Right atrium auricular region (tissue), 2 donors: ENCODE data around the gene STON1. TPM values are rescaled to one million over a fixed set of nuclear protein-coding genes. Genes with fewer than 3 reads are reported as not detected.
A peak's percentile ranks its signal among the peaks of the same experiment; 100 is the strongest.

Experiments used
- DNase-seq: peaks from one replicate; pipeline ENCODE4 v3.0.0-alpha.2; 2019; ENCODE audit warnings: low spot score
- H3K27ac ChIP-seq, 2 donors: fragments of 200-600 bp; sonication (generic); 1 replicate in 1 of 2; 2 replicates in 1 of 2; pipeline ENCODE4 v1.5.1; 2016 to 2019
- H3K27me3 ChIP-seq, 2 donors: fragments of 200-600 bp; sonication (generic); one replicate each; pipeline versions ENCODE4 v1.5.1 to v1.6.0; 2017 to 2019
- H3K36me3 ChIP-seq: fragments of 200-600 bp; sonication (generic); one replicate; pipeline ENCODE4 v1.5.1; 2016
- H3K4me1 ChIP-seq, 2 donors: fragments of 200-600 bp; sonication (generic); one replicate each; pipeline versions ENCODE4 v1.5.1 to v1.6.0; 2017 to 2019
- H3K4me3 ChIP-seq, 2 donors: fragments of 200-600 bp; sonication (generic); 1 replicate in 1 of 2; 2 replicates in 1 of 2; pipeline ENCODE4 v1.5.1; 2017 to 2019; ENCODE audit warnings: mild to moderate bottlenecking in 1 of 2, moderate library complexity in 1 of 2
- H3K9me3 ChIP-seq, 2 donors: fragments of 200-600 bp; sonication (generic); one replicate each; pipeline ENCODE4 v1.5.1; 2019
- total RNA-seq, 2 donors: library from RNA; depleted of rRNA; stranded (reverse); fragments of >200 nt; gene quantifications; one replicate each; pipeline ENCODE4 v1.1.0, GENCODE V29; 2016
- TF ChIP-seq, protein P1 (sequence below), 2 donors: fragments of 200-600 bp; sonication (generic); IDR thresholded peaks; one replicate each; pipeline ENCODE4 v1.5.1; 2019; ENCODE audit warnings: antibody characterized with exemption in 2 of 2

Gene STON1
- total RNA-seq, result 10 to 100 TPM in 1 of 2 donors, 1 to 10 TPM in 1; 6.4 to 15.9 TPM

- H3K27me3 ChIP-seq, result no peaks in the 10 kb centered on the region
- peak within 1 kb of the TSS; percentile 86 to 95 for H3K4me3 ChIP-seq
- peaks cover 0 to 30% of the 10 kb centered on the region in 2 donors for H3K4me1 ChIP-seq
- H3K9me3 ChIP-seq, result no peaks in the 10 kb centered on the region
- H3K36me3 ChIP-seq, result no peaks in the 10 kb centered on the region
- TF ChIP-seq, protein P1, sequence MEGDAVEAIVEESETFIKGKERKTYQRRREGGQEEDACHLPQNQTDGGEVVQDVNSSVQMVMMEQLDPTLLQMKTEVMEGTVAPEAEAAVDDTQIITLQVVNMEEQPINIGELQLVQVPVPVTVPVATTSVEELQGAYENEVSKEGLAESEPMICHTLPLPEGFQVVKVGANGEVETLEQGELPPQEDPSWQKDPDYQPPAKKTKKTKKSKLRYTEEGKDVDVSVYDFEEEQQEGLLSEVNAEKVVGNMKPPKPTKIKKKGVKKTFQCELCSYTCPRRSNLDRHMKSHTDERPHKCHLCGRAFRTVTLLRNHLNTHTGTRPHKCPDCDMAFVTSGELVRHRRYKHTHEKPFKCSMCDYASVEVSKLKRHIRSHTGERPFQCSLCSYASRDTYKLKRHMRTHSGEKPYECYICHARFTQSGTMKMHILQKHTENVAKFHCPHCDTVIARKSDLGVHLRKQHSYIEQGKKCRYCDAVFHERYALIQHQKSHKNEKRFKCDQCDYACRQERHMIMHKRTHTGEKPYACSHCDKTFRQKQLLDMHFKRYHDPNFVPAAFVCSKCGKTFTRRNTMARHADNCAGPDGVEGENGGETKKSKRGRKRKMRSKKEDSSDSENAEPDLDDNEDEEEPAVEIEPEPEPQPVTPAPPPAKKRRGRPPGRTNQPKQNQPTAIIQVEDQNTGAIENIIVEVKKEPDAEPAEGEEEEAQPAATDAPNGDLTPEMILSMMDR (IDR thresholded peaks at IDR 0.05), result no peak
- H3K27ac ChIP-seq, result peak within 1 kb of the TSS; percentile 84 to 87
- no peak for DNase-seq
Observed at GRCh38 chr2:48530033-48530811, at the start of gene STON1. Gene STON1 (plus strand): TSS chr2:48530154. CDS start chr2:48580634, 50,480 bp downstream.

DNA sequence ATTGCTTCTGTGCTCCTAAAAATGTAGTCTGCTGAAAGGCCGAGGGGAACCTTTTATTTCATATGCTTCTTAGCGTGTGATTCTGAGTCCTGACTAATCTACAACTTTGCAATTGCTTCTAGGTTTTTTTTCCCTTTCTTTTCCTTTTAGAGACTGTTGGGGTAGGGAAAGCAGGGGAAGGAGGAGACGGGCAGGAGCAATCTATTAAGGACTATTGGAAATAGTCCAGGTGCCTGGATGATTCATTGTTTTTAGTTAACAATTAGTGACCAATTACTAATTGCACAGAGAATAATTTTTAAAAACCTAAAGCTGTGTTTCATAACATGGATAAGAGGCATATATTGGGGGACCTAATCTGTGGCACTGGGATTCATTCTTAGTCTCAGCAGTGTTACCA, 49.4 kb upstream of the STON1 start:
- H3K27me3 ChIP-seq, result no peaks in the 10 kb centered on the region
- no peak for DNase-seq
- H3K9me3 ChIP-seq, result no peaks in the 10 kb centered on the region
- no peak overlapping the region for H3K27ac ChIP-seq
- TF ChIP-seq, protein P1 (IDR thresholded peaks at IDR 0.05), result no peak
- H3K4me1 ChIP-seq, result no peaks in the 10 kb centered on the region
- no peak overlapping the region for H3K4me3 ChIP-seq
- peaks cover 19% of the 10 kb centered on the region for H3K36me3 ChIP-seq

- H3K36me3 ChIP-seq, result peaks cover 28% of the 10 kb centered on the region
- no peak overlapping the region for H3K4me3 ChIP-seq
- no peak overlapping the region for H3K27ac ChIP-seq
- DNase-seq, result no peak
- TF ChIP-seq, protein P1 (IDR thresholded peaks at IDR 0.05), result no peak
- H3K9me3 ChIP-seq, result no peaks in the 10 kb centered on the region
- H3K4me1 ChIP-seq, result no peaks in the 10 kb centered on the region
- no peaks in the 10 kb centered on the region for H3K27me3 ChIP-seq
Observed at GRCh38 chr2:48482313-48482712, 47.6 kb upstream of the STON1 start.

DNA sequence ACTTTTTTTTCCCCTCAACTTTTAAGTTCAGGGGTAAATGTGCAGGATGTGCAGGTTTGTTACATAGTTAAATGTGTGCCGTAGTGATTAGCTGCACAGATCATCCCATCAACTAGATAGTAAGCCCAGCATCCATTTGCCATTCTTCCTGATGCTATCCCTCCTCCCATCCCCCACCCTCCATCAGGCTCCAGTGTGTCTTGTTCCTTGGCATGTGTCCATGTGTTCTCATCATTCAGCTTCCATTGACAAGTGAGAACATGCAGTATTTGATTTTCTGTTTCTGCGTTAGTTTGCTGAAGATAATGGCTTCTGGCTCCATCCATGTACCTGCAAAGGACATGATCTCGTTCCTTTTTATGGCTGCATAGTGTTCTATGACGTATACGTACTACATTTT, 47.2 kb upstream of the STON1 start:
- H3K4me1 ChIP-seq, result no peaks in the 10 kb centered on the region

DNA sequence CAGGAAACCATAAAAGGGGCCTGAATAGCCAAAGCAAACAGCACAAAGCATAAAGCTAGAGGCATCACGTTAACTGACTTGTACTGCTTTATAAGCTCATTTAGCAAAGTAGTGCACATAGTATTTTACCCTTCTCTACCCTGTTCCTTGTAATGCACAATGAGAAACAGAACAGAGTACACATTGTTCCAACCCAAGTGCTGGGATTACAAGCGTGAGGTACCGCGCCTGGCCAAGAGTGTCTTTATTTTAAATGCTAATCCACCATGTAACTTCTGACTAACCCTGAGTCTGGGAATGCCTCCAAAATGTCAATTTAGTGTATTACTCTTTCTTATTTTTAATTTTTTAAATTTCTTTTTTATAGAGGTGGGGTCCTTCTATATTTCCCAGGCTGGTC, 46.4 kb upstream of the STON1 start:
- TF ChIP-seq, protein P1 (IDR thresholded peaks at IDR 0.05), result no peak
- H3K4me1 ChIP-seq, result no peaks in the 10 kb centered on the region
- no peak overlapping the region for H3K27ac ChIP-seq
- H3K36me3 ChIP-seq, result peaks cover 26% of the 10 kb centered on the region
- no peak overlapping the region for H3K4me3 ChIP-seq
- no peak for DNase-seq
- no peaks in the 10 kb centered on the region for H3K9me3 ChIP-seq
- H3K27me3 ChIP-seq, result no peaks in the 10 kb centered on the region

More for the DNA sequence above, 47.2 kb upstream of the STON1 start:
- Histone ChIP-seq H3K36me3 (peaks cover 30% of the 10 kb centered on the region), H3K4me3 (no peak overlapping the region), H3K27me3 (no peaks in the 10 kb centered on the region), H3K9me3 (no peaks in the 10 kb centered on the region), H3K27ac (no peak overlapping the region)
- no peak for DNase-seq
- TF ChIP-seq, protein P1 (IDR thresholded peaks at IDR 0.05), result no peak
